GM12892 (cell line): ENCODE results near the gene POMC.
"Not testable (repeated sequence)": the region's sequence is repeated elsewhere in the genome, so short reads cannot be mapped to it uniquely, and the experiment has no call there.

ENCODE experiments used
- DNase-seq: peaks from one replicate; pipeline ENCODE4 v3.0.0; 2011; ENCODE audit not compliant: insufficient read length
- FAIRE-seq: peaks from 2 replicates; lab custom pipeline; 2011; peaks lifted over from hg19 to GRCh38; lab: Jason Lieb, UNC
- POLR2A ChIP-seq: IDR thresholded peaks from 2 replicates; pipeline ENCODE4 v1.6.1; 2011; ENCODE audit warnings: low read depth, low read length, control low read depth
- POLR2AphosphoS5 ChIP-seq: IDR thresholded peaks from 2 replicates; pipeline ENCODE4 v1.6.1; 2011; ENCODE audit warnings: low read depth, low read length, control low read depth
- TAF1 ChIP-seq: IDR thresholded peaks from 2 replicates; pipeline ENCODE4 v1.6.1; 2011; ENCODE audit warnings: low read depth, mild to moderate bottlenecking, control low read depth, low read length, borderline replicate concordance

Gene POMC

GRCh38 chr2:25176138-25176537, 7.8 kb upstream of the POMC start:
- no peak for DNase-seq
- TF ChIP-seq POLR2A (no peak), TAF1 (no peak), POLR2AphosphoS5 (no peak)
- no peak for FAIRE-seq

- TF ChIP-seq TAF1, result no peak
- no peak for TF ChIP-seq POLR2AphosphoS5
- TF ChIP-seq POLR2A, result no peak
- DNase-seq (no peak), FAIRE-seq (no peak)
Measured at GRCh38 chr2:25174192-25174861, 5.9 kb upstream of the POMC start.

- DNase-seq (no peak), FAIRE-seq (no peak)
- TF ChIP-seq TAF1, result no peak
- no peak for TF ChIP-seq POLR2AphosphoS5
- no peak for TF ChIP-seq POLR2A
Measured at GRCh38 chr2:25173719-25174118, 5.3 kb upstream of the POMC start.

- FAIRE-seq, result no peak
- DNase-seq, result no peak
- TF ChIP-seq POLR2A (no peak), TAF1 (no peak), POLR2AphosphoS5 (no peak)
Measured at GRCh38 chr2:25170888-25171287, 2.5 kb upstream of the POMC start.

GRCh38 chr2:25169073-25169470, 692 bp upstream of the POMC start:
- FAIRE-seq (no peak), DNase-seq (no peak)
- no peak for TF ChIP-seq POLR2A
- TF ChIP-seq POLR2AphosphoS5, result no peak
- no peak for TF ChIP-seq TAF1

- TF ChIP-seq POLR2A (no peak), TAF1 (no peak), POLR2AphosphoS5 (no peak)
- peak; percentile 54 for DNase-seq
- peak; percentile 87 for FAIRE-seq
Measured at GRCh38 chr2:25165992-25166875, 2.1 kb downstream of the POMC start.

- no peak for FAIRE-seq
- DNase-seq, result no peak
- no peak for TF ChIP-seq POLR2A
- TF ChIP-seq POLR2AphosphoS5, result no peak
- TF ChIP-seq TAF1, result no peak
Measured at GRCh38 chr2:25164561-25164960, 3.8 kb downstream of the POMC start.

- FAIRE-seq, DNase-seq: not testable (repeated sequence)
Measured at GRCh38 chr2:25162061-25162460, 6.3 kb downstream of the POMC start.

- FAIRE-seq (no peak), DNase-seq (peak; percentile 40)
- TF ChIP-seq POLR2A (peak; percentile 94; the same call in 1 of the 2 replicates), POLR2AphosphoS5 (peak; percentile 84), TAF1 (0 out of 2 replicates have a peak, but pooled peaks have one; percentile 29)
Measured at GRCh38 chr2:25161055-25161781, 7.2 kb downstream of the POMC start.

GRCh38 chr2:25160376-25160775, 8.0 kb downstream of the POMC start:
- FAIRE-seq (no peak), DNase-seq (no peak)
- TF ChIP-seq POLR2A (no peak), TAF1 (no peak), POLR2AphosphoS5 (no peak)

- no peak for DNase-seq
- no peak for FAIRE-seq
- no peak for TF ChIP-seq TAF1
- TF ChIP-seq POLR2AphosphoS5, result no peak
- no peak for TF ChIP-seq POLR2A
Measured at GRCh38 chr2:25159949-25160348, 8.4 kb downstream of the POMC start.
